Measurements from ENCODE around the gene TMED9. TPM values are rescaled to one million over a fixed set of nuclear protein-coding genes. Genes with fewer than 3 reads are reported as not detected.
"Not testable (repeated sequence)": the region's sequence is repeated elsewhere in the genome, so short reads cannot be mapped to it uniquely, and the experiment has no call there.

TMED9 gene
- total RNA-seq, 3 donors from 2014 or later: 105 to 195 (median 126) TPM

DNA sequence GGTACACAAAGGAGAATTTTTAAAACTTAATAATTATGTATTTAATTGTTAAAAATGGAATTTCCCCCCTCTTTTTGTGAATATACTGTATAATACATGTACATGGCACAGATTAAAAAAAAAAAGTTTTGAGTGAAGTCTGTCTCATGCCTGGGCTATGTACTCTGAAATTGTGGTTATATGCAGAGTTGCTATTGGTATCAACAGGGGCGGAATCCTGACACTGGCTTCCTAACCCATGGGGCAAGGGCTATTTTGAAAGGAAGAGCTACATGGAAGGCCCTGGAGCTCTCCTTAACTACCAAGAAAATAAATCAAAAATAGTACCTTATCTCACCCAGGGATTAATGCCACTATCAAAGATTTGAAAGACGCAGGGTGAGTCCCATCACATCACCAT is 36.8 kb upstream of the TMED9 start:
- H3K4me1 ChIP-seq (ENCODE audit: low read depth): peaks cover 8% of the 10 kb centered on the region
- TF ChIP-seq, protein P1, sequence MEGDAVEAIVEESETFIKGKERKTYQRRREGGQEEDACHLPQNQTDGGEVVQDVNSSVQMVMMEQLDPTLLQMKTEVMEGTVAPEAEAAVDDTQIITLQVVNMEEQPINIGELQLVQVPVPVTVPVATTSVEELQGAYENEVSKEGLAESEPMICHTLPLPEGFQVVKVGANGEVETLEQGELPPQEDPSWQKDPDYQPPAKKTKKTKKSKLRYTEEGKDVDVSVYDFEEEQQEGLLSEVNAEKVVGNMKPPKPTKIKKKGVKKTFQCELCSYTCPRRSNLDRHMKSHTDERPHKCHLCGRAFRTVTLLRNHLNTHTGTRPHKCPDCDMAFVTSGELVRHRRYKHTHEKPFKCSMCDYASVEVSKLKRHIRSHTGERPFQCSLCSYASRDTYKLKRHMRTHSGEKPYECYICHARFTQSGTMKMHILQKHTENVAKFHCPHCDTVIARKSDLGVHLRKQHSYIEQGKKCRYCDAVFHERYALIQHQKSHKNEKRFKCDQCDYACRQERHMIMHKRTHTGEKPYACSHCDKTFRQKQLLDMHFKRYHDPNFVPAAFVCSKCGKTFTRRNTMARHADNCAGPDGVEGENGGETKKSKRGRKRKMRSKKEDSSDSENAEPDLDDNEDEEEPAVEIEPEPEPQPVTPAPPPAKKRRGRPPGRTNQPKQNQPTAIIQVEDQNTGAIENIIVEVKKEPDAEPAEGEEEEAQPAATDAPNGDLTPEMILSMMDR (IDR thresholded peaks at IDR 0.05): no peak
- no peaks in the 10 kb centered on the region for H3K9me3 ChIP-seq
- H3K36me3 ChIP-seq (ENCODE audit: low read depth): no peaks in the 10 kb centered on the region
- ATAC-seq (no peak), DNase-seq (no peak)
- no peak overlapping the region for H3K4me3 ChIP-seq
- intact Hi-C loops (cut with DNase I, micrococcal nuclease): no loop called here

DNA sequence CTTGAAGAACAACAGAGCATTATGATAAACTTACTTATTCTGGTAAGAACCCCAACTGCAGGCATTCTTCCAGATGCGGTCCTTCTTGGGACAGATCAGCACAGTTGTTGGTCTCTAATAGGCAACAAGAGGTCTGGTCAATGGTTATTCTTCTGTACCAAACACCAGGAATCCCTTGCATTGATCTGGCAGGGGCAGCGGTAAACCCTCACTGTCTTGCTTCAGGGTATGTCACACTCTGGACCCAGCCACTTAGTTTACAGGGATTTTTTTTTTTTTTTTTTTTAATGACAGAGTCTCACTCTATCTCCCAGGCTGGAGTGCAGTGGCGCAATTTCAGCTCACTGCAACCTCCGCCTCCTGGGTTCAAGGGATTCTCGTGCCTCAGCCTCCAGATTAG is 36.3 kb upstream of the TMED9 start:
- Histone ChIP-seq H3K4me1 (ENCODE audit: low read depth) (peaks cover 8% of the 10 kb centered on the region), H3K9me3 (no peaks in the 10 kb centered on the region), H3K4me3 (no peak overlapping the region), H3K36me3 (ENCODE audit: low read depth) (no peaks in the 10 kb centered on the region)
- intact Hi-C loops (cut with DNase I, micrococcal nuclease): no loop called here
- no peak for DNase-seq
- TF ChIP-seq, protein P1 (IDR thresholded peaks at IDR 0.05): no peak
- no peak for ATAC-seq

DNA sequence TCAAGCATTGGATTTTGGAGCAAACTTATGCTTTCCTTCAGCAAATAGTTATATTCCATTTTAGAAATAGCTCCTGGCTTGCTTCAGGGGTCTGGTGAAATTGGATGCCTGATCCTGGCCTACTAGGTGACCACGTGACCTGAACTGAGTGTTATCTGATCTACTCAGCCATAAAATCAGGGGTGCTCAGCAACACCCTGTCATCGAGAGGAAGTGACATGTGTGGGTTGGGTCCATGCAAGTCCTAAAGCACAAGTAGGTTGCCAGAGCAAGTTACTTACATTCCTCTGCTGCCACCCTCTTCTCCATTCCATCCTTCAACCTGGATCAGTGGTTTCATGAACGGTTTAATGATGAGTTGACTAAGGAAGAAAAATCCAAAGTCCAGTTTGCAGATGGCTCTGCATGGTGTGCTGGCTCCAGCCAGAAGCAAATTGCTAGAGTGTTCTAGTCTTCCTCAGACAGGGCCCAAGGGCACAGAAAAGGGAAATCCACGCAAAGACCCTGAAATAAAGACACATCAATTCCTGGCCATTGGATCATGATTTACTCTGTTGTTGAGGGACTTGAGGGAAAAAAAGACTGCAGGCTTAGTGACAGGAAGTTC is 34.9 kb upstream of the TMED9 start:
- TF ChIP-seq, protein P1 (IDR thresholded peaks at IDR 0.05): no peak

DNA sequence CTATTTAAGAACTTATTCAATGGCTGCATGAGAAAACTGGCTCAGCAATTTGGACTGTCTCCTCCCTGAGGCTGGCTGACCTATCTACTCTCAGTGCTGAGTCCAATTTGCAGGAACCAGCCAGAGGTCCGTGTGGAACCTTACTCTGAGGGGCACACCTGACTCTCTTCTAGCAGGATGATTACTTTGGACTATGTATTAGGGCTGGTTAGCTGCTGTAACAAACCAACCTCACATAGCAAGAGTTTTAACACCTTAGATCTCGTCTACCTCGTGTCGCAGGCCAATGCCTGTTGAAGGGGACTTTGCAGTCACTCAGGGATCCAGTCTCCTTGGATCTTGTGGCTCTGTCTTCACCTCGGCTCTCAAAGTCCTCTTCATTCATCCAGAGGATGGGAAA is 34.2 kb upstream of the TMED9 start:
- TF ChIP-seq, protein P1 (IDR thresholded peaks at IDR 0.05): no peak
- Histone ChIP-seq H3K4me3 (no peak overlapping the region), H3K4me1 (ENCODE audit: low read depth) (peaks cover 7% of the 10 kb centered on the region), H3K9me3 (peaks cover 5% of the 10 kb centered on the region), H3K36me3 (ENCODE audit: low read depth) (no peaks in the 10 kb centered on the region)
- ATAC-seq (no peak), DNase-seq (no peak)
- intact Hi-C loops (cut with DNase I, micrococcal nuclease): no loop called here

More for the DNA sequence above, 34.9 kb upstream of the TMED9 start:
- intact Hi-C loops (cut with DNase I, micrococcal nuclease): no loop called here
- ATAC-seq (peak; percentile 45), DNase-seq (peak in 1 of 3 donors; percentile 43)
- Histone ChIP-seq H3K36me3 (ENCODE audit: low read depth) (no peaks in the 10 kb centered on the region), H3K9me3 (peaks cover 5% of the 10 kb centered on the region), H3K4me3 (no peak overlapping the region), H3K4me1 (ENCODE audit: low read depth) (peaks cover 8% of the 10 kb centered on the region)

DNA sequence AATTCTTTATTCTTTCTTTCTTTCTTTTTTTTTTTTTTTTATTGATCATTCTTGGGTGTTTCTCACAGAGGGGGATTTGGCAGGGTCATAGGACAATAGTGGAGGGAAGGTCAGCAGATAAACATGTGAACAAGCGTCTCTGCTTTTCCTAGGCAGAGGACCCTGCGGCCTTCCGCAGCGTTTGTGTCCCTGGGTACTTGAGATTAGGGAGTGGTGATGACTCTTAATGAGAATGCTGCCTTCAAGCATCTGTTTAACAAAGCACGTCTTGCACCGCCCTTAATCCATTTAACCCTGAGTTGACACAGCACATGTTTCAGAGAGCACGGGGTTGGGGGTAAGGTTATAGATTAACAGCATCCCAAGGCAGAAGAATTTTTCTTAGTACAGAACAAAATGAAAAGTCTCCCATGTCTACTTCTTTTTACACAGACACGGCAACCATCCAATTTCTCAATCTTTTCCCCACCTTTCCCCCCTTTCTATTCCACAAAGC is 32.5 kb upstream of the TMED9 start:
- intact Hi-C loops (cut with DNase I, micrococcal nuclease); H3K4me3 ChIP-seq; DNase-seq; ATAC-seq; H3K4me1 ChIP-seq (ENCODE audit: low read depth); H3K36me3 ChIP-seq (ENCODE audit: low read depth); H3K9me3 ChIP-seq: not testable (repeated sequence)

DNA sequence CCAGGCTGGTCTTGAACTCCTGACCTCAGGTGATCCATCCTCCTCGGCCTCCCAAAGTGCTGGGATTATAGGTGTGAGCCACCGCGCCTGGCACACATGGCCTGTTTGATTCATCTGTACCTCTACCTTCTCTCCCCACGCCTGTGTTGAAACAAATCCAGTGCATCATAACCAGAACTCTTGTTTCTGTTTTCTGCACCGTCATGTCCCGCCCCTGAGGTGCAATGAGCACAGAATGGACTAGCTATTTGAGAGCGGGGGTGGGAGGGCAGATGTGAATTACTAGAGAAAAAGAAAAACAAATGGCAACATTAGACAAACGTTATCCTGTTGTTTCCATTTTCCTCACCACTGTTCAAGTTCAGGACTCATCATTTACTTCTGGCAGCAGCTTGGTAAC is 27.0 kb upstream of the TMED9 start:
- peaks cover 5% of the 10 kb centered on the region for H3K9me3 ChIP-seq
- no peak overlapping the region for H3K4me3 ChIP-seq
- ATAC-seq (no peak), DNase-seq (no peak)
- TF ChIP-seq, protein P1 (IDR thresholded peaks at IDR 0.05): no peak
- intact Hi-C loops (cut with DNase I, micrococcal nuclease): no loop called here
- no peaks in the 10 kb centered on the region for H3K36me3 ChIP-seq (ENCODE audit: low read depth)
- H3K4me1 ChIP-seq (ENCODE audit: low read depth): no peaks in the 10 kb centered on the region
